Activated CD4-positive, alpha-beta T cell treated with anti-CD3 and anti-CD28 coated beads, Interleukin-10, Interleukin-2, amounts not matched to agents 100 ng/mL and 50 ng/mL, durations not matched to agents 16 hours and 8 hours (primary cell): ENCODE results near the gene PTGR3.
"Not testable (repeated sequence)": the region's sequence is repeated elsewhere in the genome, so short reads cannot be mapped to it uniquely, and the experiment has no call there.

Experiments used
- DNase-seq: peaks from one replicate; pipeline ENCODE4 v3.0.0-alpha.2; 2020

PTGR3 gene

GRCh38 chr18:75201282-75202270, 7.4 kb downstream of the PTGR3 start:
- DNase-seq: no peak

GRCh38 chr18:75200605-75201280, 8.2 kb downstream of the PTGR3 start:
- DNase-seq: no peak

- no peak for DNase-seq
These were observed 8.9 kb downstream of the PTGR3 start for GRCh38 chr18:75200071-75200470.

GRCh38 chr18:75199327-75199726, 9.6 kb downstream of the PTGR3 start:
- no peak for DNase-seq

GRCh38 chr18:75198036-75198435, 10.9 kb downstream of the PTGR3 start:
- DNase-seq: no peak

- no peak for DNase-seq
These were observed 16.0 kb downstream of the PTGR3 start for GRCh38 chr18:75192899-75193298.

- DNase-seq: no peak
These were observed 19.2 kb downstream of the PTGR3 start for GRCh38 chr18:75189696-75190095.

GRCh38 chr18:75187702-75188101, 21.2 kb downstream of the PTGR3 start:
- not testable (repeated sequence) for DNase-seq

- DNase-seq: no peak
These were observed 23.5 kb downstream of the PTGR3 start for GRCh38 chr18:75185460-75185859.

GRCh38 chr18:75183973-75184493, 24.9 kb downstream of the PTGR3 start:
- DNase-seq: no peak

- DNase-seq: no peak
These were observed 25.4 kb downstream of the PTGR3 start for GRCh38 chr18:75183524-75183923.

GRCh38 chr18:75179819-75180600, 28.9 kb downstream of the PTGR3 start:
- DNase-seq: no peak

- no peak for DNase-seq
These were observed 30.6 kb downstream of the PTGR3 start for GRCh38 chr18:75178376-75178775.

GRCh38 chr18:75176849-75177248, 32.1 kb downstream of the PTGR3 start:
- DNase-seq: no peak

GRCh38 chr18:75173738-75174137, 35.2 kb downstream of the PTGR3 start:
- no peak for DNase-seq

- no peak for DNase-seq
These were observed 35.9 kb downstream of the PTGR3 start for GRCh38 chr18:75173125-75173432.

- no peak for DNase-seq
These were observed 36.4 kb downstream of the PTGR3 start for GRCh38 chr18:75172299-75173124.

- no peak for DNase-seq
These were observed 38.0 kb downstream of the PTGR3 start for GRCh38 chr18:75170916-75171315.

GRCh38 chr18:75170022-75170789, 38.7 kb downstream of the PTGR3 start:
- DNase-seq: no peak

GRCh38 chr18:75169411-75169810, 39.5 kb downstream of the PTGR3 start:
- DNase-seq: no peak

GRCh38 chr18:75168619-75169018, 40.3 kb downstream of the PTGR3 start:
- DNase-seq: no peak
